ENCODE measurements around the gene STK32B.
"Not testable (repeated sequence)": the region's sequence is repeated elsewhere in the genome, so short reads cannot be mapped to it uniquely, and the experiment has no call there.

The STK32B gene

DNA sequence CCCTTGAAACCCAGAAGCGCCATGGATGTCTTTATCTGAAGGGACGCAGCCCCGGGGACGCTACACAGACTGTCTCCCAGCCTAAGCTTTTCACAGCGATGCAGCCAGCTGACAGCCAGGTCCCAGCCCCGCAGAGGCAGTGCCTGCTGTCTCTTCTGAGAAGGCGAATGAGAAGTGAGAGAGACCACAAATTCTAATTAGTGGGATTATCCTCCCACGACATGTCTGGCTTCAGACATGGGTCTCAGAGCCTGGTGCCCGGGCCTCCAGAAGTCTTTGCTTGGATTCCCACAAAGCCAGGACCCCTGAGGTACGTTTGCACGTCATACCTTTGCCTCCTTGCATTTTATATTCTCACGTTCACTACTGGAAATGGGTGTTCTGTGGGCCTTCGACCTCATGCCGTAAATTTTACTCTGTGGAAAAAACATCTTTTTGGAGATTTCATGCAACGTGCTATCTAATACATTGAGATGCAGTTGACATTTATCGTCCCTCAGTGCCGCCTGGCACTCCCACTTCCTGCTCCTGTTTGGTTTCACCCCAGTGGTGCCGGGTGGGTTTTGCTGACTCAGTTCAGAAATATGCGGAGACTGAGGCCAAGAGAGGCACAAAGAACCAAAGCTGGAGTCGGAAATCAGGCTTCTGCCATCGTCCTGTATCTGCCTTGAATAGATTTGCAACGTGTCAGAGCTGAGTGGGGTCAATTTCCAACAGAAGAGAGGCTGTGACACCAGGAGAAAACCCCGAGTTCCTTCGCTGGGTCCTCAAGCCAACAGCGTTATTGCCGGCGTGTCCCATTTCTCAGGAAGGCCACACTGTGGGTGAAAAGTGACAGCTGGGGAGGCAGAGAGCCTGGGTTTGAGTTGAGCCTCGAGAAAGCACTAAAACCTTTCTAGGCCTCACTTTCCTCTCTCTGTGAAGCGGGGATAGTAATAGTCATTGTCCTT is 114.4 kb downstream of the STK32B start:
- DNase-seq = no peak

DNA sequence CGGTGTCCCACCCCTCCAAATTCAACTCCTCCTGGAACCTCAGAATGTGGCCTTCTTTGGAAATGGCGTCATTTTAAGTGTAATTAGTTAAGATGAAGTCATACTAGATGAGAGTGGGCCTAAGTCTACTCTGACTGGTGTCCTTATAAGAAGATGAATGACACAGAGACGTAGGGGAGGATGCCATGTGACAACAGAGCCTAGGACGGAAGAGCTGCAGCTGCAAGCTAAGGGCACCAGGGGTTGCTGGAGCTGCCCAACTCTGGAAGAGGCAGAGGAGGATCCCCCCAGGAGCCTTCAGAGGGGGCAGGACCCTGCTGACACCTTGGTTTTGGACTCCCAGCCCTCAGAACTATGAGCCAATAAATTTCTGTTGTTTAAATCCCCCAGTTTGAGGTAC is 115.1 kb downstream of the STK32B start:
- no peak for DNase-seq

DNA sequence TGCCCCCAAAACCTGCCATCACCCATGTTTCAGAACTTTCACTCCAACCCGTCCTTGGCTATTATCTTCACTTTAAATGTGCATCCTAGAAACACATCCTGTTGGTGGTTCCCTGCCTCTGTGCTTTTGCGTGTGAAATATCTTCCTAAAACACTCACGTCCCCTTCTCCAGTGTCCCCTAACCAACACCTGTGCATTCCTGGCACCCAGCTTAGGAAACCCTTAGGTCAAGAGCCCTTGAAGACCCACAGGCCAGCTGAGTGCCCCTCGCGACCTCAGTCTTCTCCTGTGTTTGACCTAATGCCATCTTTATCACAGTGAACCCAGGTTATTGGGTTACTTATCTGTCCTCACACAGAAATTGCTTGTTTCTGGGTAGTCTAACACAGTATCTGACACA is 117.6 kb downstream of the STK32B start:
- DNase-seq = no peak

DNA sequence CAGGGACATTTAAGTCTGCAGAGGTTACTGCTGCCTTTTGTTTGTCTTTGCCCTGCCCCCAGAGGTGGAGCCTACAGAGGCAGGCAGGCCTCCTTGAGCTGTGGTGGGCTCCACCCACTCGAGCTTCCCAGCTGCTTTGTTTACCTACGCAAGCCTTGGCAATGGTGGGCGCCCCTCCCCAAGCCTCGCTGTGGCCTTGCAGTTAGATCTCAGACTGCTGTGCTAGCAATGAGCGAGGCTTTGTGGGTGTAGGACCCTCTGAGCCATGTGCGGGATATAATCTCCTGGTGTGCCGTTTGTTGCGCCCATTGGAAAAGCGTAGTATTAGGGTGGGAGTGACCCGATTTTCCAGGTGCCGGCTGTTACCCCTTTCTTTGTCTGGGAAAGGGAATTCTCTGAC is 124.6 kb downstream of the STK32B start:
- DNase-seq = not testable (repeated sequence)

DNA sequence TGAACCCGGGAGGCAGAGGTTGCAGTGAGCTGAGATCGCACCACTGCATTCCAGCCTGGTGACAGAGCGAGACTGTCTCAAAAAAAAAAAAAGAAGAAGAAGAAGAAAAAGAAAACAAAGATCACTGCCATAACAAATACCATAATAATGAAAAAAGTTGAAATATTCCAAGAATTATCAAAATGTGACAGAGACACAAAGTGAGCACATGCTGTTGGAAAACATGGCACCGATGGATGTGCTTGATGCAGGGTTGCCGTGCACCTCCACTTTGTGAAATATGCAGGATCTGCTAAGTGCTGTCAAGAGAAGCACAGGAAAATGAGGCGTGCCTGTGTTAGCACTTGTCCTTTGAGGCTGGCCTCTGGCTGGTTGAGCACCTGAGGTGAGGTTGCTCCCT is 133.3 kb downstream of the STK32B start:
- no peak for DNase-seq

DNA sequence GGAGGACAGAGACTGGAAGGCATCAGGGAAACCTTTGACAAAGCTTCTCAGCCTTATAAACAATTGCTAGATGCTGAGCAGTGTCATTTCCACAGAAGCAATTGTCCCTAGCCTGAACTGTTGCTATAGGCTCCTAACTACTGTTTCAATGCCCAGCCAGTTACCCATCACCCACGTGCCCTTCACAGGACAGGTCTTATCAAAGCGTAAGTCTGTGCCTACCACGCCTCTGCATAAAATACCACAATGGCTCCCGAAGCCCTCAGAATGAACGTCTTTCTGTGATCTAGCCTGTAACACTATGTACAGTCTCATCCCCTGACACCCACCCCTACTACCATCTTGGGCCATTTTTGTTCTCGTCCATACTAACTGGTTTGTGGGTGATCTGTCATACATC is 134.3 kb downstream of the STK32B start:
- DNase-seq = no peak

DNA sequence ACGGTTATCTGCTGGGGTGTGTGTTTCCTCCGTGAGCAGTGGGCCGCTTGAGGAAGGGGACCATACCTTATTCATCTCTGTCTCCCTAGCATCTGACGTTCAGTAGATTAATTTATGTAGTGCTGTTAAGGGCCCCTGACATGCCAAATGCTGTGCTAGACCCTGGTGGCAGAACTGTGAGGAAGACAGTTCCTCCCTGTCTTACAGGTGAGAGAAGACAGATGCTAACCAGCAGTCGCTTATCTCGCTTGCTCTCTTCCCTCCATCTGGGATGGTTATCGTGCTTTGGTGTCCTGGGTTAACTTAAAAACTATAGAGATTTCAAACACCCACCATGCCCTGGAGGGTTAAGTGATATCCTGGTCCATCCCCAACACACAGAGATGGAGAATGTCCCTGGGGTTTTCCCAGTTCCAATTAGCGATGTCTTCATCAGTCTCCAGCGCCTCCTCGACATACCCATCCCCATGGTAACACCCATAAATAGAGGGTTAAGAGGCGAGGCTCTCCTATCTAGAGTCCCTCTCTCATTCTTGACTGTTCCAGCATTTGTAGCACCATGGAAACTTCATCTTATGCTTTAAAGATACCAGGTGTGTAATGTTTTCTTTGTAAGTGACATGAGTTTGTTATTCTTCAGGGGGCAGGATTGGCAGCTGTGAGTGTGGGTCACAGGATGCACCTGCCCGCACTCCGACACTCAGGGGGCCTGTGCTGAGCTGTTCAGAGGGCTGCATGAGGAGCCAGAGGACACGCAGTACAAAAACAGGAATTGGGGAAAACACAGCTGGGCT is 135.2 kb downstream of the STK32B start:
- DNase-seq = no peak

DNA sequence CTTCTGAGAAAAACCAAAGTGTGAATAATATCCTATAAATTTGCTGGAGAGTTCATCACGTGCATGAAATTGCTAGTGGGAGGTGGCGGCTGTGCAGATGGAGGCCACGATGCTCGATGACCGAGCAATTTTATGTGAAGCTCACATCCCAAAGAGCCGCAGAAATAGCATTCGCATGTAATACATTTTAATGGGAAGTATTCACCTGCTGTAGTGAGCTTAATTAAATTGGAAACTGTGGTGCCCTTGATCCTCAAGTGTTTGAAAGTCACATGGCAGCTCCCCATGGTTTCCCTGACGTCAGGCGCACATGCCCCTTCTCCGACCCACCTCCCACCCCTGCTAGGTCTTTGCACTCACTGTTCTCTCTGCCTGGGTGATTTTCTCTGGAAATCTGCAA is 136.8 kb downstream of the STK32B start:
- no peak for DNase-seq

DNA sequence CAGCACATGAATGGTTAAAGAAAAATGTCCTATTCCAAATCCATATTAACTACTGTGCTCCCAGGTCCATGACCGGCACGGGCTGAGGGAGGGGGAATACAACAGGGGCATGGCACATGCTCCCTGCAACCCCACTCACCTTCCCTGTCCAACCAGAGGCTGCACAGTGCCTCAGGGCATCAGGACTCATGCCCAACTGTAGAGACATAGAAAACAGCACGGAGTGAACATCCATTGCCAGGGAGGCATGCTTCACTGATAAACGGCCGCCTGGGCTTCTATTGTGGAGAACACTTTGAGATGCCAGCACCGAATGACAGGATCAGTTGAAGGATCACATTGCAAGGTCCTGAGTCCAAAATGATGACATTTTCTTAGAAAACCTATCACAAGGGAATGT is 140.6 kb downstream of the STK32B start:
- no peak for DNase-seq

DNA sequence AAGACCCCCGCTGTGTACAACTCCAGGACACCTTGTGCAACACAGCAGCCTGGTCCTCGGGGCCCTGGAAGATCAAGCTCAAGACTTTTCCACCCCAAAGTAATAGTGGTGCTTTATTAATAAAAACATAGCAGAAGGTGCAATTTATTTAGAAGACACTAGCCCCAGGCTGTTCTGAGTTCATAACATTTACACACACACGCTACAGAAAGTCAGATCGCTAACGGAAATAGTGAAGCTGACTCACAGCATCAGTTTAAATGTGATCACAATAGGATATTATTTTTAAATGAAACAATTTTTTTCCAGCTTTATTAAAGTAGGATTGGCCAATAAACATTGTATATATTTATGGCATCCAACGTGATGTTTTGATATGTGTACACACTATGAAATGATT is 141.0 kb downstream of the STK32B start:
- DNase-seq = no peak

DNA sequence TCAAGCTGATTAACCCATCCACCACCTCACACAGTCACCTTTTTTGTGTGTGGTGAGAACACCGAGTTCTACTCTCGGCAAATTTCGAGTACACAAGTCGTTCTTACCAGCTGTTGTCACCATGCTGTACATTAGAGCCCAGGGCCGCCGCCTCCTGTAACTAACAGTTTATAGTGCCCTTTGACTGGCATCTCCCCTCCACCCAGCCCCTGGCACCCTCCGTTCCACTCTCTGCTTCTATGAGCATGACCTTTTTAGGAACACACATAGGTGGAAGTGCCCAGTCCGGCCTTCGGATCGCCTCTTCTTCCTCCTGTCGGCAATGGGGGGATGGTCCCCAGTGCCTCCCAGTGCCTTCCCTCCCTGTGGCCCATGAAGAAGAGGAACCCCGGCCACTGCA is 141.4 kb downstream of the STK32B start:
- no peak for DNase-seq

DNA sequence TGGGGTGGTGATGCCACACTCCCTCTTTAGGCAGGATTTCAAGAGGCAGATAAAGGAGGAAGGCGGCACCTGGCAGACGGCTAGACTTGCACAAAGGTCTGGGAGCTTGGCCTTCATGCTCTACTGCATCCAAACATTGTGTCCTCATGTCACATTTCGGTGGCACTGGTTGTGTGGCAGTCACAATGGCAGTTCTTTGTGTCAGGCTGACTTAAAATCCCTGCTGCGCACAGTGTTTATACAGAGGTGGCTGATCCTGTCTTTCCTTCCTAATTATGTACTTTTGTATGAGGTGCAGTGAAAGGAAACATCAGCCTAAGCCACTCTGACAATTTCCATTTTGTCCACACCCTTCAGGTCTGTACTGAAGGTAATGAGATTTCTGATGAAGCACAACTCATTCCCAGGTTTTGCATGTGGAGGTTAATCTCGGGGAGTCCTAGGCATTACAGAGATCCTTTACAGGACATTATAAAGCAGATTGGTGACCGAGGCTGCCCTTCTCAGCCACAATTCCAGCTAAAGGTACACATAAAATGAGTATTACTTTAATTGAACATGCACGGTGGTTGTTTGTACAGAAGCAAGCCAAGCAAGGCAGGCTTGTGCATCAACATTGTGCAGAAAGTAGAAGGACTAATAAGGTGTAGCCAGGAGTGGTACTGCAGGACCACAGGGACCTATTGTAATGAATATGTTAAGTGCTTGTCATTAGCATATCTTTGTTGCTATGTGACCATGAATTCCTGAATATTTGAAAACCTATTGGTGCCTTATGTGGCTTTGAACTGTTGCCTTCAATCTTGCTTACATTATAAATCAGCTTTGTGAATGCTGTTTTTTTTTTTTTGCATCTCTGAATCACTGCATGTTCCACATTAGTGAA is 147.6 kb downstream of the STK32B start:
- DNase-seq = no peak

DNA sequence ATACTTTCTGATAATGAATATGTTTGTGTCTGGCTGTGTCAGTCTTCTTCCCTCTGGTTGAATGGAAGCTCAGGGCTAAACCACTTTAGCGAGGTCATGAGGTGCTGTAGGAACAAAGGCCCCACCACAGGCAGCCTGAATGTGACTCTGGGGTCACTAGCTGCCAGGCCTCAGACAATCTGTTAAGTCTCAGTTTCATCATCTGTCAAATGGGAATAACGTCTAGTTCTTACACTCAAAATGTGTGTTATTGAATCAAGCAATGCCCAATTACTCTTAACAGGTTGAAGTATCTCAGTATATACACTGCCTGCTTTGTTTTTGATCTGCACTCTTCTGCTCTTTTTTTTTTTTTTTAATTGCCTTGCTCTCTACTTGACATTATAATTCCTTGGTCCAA is 148.6 kb downstream of the STK32B start:
- no peak for DNase-seq

DNA sequence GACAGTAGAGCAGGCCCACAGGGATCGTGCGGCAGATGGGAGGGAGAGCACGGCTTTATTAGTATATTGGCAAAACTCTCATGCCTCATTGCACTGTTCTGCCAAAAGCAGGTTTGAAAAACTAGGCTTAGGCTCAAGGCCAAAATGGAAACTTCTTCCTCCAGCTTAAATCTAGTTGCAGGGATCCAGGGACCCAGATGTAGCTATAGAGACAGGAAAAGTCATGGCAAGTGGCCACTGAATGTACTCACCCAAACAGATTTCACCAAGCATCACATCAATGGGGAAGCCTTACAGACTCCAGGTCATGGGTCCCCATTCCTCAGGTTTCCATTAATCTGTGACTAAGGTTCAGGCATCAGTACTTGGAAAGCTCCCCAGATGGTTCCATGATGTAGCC is 149.2 kb downstream of the STK32B start:
- no peak for DNase-seq

DNA sequence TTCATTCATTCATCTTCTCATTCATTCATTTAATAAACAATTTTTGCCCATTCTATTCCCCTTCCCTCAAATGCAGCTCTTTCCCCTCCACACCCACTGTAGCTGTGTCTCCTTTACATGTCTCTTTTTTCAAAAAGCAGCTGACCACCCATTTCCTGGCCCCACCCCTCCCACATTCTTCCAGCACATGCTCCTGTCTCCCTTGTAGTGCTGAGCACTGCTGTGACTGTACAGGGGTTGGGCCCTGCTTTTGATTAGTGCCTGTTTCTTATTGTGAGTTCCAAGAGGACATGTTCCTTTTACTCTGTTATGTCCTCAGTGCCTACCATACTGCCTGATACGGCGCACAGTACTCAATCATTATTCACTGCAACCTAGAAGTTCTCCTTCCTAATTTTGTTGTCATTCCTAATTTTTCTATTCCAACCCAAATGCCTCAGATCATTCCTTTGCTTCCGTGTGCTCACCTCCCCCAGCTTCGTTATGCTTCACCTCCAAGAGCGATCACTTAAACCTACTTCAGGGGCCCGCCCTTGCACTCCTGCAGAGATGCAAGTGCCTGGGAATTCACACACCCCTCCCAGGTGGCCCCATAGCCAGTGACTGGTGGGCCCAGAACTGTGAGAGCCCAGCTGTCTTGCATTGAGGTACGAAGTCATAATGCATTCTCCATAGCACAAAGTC is 152.2 kb downstream of the STK32B start:
- DNase-seq = no peak

DNA sequence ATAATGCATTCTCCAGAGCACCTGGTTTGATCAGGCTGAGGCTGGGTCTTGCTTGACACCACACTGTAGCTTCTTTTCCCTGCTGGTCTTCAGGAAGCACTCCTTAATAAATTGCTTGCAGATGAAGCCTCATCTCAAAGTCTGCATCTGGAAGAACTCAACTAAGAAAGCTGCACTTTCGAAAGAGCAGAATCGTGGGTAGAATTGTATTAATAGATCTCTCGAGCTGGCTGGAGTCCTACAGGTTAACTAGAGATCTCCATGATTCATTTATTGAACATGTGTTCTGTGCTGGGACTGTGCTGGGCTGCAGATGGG is 152.7 kb downstream of the STK32B start:
- DNase-seq = no peak

DNA sequence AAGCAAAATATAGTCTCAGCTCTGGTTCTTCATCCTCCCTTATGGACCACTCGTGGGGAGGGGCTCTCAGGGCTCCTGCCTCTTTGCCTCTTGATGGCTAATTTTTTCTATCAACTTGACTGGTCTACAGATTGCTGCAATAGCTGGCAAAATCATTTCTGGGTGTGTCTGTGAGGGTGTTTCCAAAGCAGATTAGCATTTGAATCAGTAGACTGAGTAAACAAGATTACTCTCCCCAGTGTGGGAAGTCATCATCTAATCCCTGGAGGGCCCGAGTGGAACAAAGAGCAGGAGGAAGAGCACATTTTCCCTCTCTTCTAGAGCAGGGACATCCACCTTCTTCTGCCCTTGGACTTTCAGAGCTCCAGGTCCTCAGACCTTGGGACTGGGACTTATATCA is 153.5 kb downstream of the STK32B start:
- no peak for DNase-seq

DNA sequence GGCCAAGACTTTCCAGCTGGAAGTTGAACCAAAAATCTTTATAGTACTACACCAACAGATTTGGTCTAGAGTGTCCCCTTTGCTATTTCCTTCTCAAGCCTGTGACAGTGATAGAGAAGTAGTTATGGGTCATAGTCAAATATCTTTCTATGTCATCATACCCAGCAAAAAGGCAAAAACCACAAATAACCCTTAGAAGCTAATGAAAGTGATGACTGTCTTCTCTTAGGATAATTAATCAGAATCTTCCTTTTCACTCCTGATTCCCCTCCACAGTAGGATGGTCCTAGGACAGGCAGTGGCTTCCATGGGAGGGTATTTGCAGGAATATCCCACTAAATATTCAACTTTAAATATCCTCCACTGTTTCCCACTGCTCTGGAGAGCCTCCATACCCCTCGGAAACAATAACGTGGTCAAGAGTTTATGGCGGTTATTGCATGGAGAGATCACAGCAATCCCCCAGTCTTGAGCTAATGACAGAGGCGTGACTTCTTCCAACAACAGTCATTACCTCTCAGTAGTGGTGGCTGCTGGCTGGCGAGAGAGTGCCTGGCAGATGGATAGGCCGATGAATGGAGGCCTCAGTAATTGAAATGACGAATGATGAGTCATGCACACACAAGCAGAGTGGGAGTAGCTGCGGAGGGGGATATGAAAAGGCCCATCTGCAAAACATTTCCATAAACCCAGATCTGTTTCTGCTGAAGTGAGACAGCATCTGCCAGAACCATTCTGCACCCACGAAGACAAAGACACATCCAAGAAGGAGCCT is 154.9 kb downstream of the STK32B start:
- DNase-seq = peak in 5 of 14 donors; percentile 8 to 66 (median 28)

DNA sequence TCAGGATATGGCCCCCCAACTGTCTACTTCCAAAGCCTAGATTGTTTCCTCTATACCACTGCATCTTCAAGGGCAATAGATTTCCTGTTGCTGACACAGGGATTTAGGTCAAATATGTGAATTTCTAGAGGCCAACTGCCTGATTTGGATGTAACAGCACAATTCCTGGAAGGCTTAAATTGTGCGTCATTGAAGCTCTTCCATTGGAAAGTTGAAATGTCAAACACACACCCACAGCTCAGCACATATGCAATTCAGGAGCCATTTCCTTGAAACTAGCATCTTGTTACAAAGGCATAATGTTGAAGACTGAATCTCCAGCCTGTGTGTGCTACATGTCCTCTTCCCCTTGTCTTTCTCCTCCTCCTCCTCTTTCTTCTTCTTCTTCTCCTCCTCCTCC is 158.6 kb downstream of the STK32B start:
- DNase-seq = no peak

DNA sequence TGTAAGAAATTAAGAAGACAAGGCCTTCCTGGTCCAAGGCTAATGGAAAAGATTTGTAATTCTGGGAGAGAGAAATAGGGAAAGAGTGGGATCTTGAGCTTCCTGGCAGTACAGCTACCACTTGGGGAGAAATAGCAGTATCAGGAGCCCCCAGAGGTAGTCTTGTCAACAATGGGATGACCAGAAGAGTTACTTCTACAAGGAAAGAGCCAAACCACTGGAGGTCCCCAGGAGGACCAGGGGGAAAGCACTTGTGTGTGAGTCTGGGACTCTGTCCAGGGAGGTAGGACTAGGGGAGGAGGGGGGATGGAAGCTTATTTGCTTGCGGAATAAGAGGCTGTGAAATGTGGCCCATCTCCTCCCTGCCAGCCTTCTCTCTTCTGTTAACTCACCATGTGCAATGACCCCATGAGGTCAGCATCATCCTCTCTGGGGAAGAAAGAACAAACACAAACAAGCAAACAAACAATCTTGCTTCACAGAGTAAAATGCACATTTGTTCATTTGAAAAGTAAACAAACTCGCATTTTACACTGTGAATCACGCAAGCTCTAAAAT is 160.1 kb downstream of the STK32B start:
- DNase-seq = no peak
